Fibroblast of mammary gland (primary cell): ENCODE results near the gene LCNL1.

Source experiments
- DNase-seq: peaks from one replicate; pipeline ENCODE4 v3.0.0-alpha.2; 2010; ENCODE audit warnings: low read depth
- H3K4me3 ChIP-seq: 2 replicates; pipeline ENCODE4 v1.5.1; 2011; ENCODE audit warnings: low read depth, mild to moderate bottlenecking, low read length, moderate library complexity; ENCODE audit not compliant: control insufficient read depth
- CTCF ChIP-seq: conservative IDR thresholded peaks from 2 replicates; pipeline ENCODE4 v1.5.1; 2011; ENCODE audit warnings: low read depth, low read length, inconsistent platforms; ENCODE audit not compliant: control insufficient read depth, insufficient read depth

LCNL1 gene

GRCh38 chr9:136944212-136944518, 38.6 kb upstream of the LCNL1 start:
- H3K4me3 ChIP-seq, result peak overlapping the region; percentile 71
- TF ChIP-seq CTCF, result no peak
- DNase-seq, result peak; percentile 45

DNA sequence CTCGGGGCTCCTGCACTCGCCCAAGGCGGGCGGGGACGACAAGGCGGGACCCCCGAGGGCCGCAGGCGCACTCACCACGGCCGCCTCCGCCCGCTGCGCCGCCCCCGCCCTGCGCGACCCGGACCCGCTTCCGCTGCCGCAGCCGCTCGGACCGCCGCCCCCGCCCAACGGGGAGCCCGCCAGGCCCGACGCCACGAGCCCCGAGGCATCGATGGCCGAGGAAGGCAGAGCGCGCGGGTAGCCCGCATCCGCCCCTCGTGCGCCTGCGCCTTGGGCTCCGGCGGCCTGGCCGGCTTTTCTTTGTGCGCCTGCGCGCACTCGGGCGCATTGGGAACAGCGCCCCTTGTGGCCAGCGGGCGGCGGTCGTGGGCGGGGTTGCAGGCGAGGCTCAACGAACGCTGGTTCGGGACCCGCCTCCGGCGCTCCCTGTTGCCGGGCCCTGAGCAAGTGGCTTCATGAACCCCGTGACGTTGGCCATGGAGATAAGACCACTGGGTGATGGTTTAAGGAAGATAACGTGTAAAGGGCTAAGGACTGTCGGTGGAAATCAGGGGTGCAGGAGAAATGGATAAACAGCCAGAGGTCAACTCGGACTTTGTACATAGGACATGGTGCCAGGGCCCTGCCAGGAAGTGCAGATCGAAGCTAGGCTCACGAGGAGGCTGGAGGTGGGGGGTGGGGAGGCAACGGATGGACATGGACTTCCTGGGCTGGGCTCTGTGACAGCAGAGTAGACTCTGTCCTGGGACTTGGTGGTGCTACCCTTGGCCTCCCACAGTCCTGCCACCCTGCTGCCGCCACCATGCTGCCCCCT, 38.1 kb upstream of the LCNL1 start, which contains the start of the genes C8G and FBXW5:
Gene C8G (plus strand): TSS at position 725 of the 814 bp plus-strand sequence. CDS start 78 bp downstream, at position 803.
Gene FBXW5 (minus strand): TSS at position 220 of the 814 bp plus-strand sequence. CDS start 655 bp downstream, outside the sequence.
- peak within 1 kb of the TSS; percentile 71 for H3K4me3 ChIP-seq
- TF ChIP-seq CTCF, result peak; percentile 57
- DNase-seq, result peak; percentile 88

- TF ChIP-seq CTCF, result no peak
Measured at GRCh38 chr9:136945333-136946227, 37.2 kb upstream of the LCNL1 start.

DNA sequence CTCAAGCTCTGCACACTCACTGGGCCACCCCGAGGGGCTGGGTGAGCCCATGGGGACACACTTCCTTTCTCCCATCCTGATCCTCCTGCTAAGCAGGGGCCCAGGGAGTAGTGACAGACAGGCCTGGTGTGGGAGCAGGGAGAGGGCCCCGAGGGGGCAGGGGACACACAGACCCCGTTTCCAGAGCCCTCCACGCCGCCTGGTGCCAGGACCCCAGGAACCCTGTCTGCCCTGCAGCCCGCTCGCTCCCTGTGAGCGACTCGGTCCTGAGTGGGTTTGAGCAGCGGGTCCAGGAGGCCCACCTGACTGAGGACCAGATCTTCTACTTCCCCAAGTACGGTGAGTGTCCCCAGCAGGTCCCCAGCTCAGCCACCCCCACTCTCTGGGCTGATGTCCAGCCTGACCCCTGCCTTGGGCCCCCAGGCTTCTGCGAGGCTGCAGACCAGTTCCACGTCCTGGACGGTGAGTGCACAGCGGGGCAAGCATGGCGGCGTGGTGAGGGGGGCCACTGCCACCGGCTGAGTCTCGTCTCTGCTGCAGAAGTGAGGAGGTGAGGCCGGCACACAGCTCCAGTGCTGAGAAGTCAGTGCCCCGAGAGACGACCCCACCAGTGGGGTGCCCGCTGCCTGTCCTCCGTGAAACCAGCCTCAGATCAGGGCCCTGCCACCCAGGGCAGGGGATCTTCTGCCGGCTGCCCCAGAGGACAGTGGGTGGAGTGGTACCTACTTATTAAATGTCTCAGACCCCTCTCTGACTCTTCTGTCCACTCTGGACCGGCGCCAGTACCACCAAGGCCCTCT, 36.4 kb upstream of the LCNL1 start:
- TF ChIP-seq CTCF, result no peak
- no peak overlapping the region for H3K4me3 ChIP-seq
- DNase-seq, result no peak

More at GRCh38 chr9:136945333-136946227, 37.2 kb upstream of the LCNL1 start:
- DNase-seq, result no peak
- H3K4me3 ChIP-seq, result no peak overlapping the region

DNA sequence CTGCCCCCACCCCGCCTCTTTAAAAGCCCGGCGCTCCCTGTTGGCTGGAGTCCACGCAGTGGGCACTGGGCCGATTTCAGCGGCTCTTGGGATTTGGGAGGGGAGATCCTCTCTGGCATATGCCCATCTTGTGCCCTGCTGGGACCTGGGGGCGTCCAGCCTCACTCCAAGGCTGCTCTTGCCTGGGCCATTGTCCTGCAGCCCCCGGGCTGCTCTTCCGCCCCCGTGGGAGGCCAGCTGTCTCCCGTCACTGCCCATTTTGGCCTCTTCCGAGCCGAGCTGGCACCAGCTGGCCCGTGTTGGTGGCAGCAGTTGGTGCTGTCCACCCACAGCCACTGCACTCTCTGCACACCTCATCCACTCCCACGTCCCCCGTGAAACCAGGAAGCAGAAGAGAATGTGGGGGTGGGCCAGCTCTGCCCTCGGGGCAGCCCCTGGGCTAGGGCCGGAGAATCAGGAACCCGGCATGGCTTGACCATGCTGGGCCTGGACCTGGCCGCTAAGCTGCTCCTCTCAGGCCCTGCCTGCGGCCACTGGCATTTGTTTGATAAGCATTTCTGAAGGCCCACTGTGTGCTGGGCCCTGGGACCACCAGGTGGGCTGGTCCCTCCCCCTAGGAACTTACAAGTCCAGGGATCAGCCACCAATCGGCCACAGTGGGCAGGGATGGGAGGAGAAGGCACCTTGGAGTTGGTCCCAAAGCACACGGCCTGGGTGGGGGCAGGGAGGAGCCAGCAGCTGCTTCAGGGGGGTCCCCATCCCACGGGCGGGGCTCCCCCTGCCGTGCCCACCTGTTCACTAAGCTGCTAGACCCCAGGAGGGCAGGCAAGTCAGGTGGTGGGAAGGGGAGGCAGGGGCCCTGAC, 35.5 kb upstream of the LCNL1 start:
- TF ChIP-seq CTCF, result no peak
- H3K4me3 ChIP-seq, result no peak overlapping the region
- no peak for DNase-seq
